T-cell (primary cell): Measurements from ENCODE around the gene SOD3. TPM values are rescaled to one million over a fixed set of nuclear protein-coding genes. Genes with fewer than 3 reads are reported as not detected.

ENCODE experiments used
- ATAC-seq, 4 experiments: fragments of 200-7000 bp in 3 of 4; fragments of 150-1000 bp in 1 of 4; cut with Tn5 transposase; replicated peaks in 1 of 4; 1 replicate in 3 of 4; 2 replicates in 1 of 4; pipeline ENCODE4 v1.10.0; 2021; ENCODE audit warnings: moderate library complexity in 3 of 4, mild to moderate bottlenecking in 2 of 4, moderate number of reproducible peaks in 1 of 4
- CTCF ChIA-PET, 2 donors: fragments of 300-600 bp; sonication (Branson Sonifier 250); formaldehyde crosslinking; loops; one replicate each; lab custom pipeline; 2022; ENCODE audit warnings: antibody characterized with exemption in 2 of 2; lab: Charles Lee
- POLR2A ChIA-PET, 2 donors: fragments of 300-600 bp; sonication (Branson Sonifier 250); formaldehyde crosslinking; loops; one replicate each; lab custom pipeline; 2022; ENCODE audit warnings: antibody characterized with exemption in 2 of 2; lab: Charles Lee
- DNase-seq, 35 experiments: peaks; one replicate each; pipeline versions ENCODE4 v3.0.0 to v3.0.0-alpha.2; 2013 to 2023
- H3K27ac ChIP-seq: one replicate; pipeline ENCODE4 v1.5.1; 2013; ENCODE audit warnings: low read length
- H3K27me3 ChIP-seq, 2 experiments: replicated peaks in 1 of 2; 1 replicate in 1 of 2; 2 replicates in 1 of 2; pipeline versions ENCODE4 v1.6.1 to v1.7.0; 2013; ENCODE audit warnings: low read length in 1 of 2, mixed read lengths in 1 of 2; ENCODE audit not compliant: control insufficient read depth in 2 of 2, insufficient read depth in 2 of 2; ENCODE audit errors: extremely low read depth in 1 of 2
- H3K36me3 ChIP-seq, 2 donors: 1 replicate in 1 of 2; 2 replicates in 1 of 2; pipeline versions ENCODE4 v1.6.1 to v1.7.0; 2013; ENCODE audit warnings: low read length in 1 of 2; ENCODE audit not compliant: control insufficient read depth in 2 of 2, insufficient read depth in 1 of 2; ENCODE audit errors: extremely low read depth in 1 of 2
- H3K4me1 ChIP-seq, 2 experiments: 1 replicate in 1 of 2; 2 replicates in 1 of 2; pipeline versions ENCODE4 v1.6.1 to v1.7.0; 2013; ENCODE audit warnings: low read length in 2 of 2, mixed read lengths in 1 of 2; ENCODE audit not compliant: insufficient read depth in 2 of 2, control insufficient read depth in 1 of 2; ENCODE audit errors: extremely low read depth in 1 of 2
- H3K4me3 ChIP-seq, 2 donors: 1 replicate in 1 of 2; 2 replicates in 1 of 2; pipeline versions ENCODE4 v1.5.1 to v1.7.0; 2013; ENCODE audit warnings: mild to moderate bottlenecking in 2 of 2, low read length in 1 of 2, moderate library complexity in 1 of 2; ENCODE audit not compliant: control insufficient read depth in 1 of 2; ENCODE audit errors: extremely low read depth in 1 of 2
- H3K9me3 ChIP-seq: 2 replicates; pipeline ENCODE4 v1.7.0; 2013
- H3K27ac Mint-ChIP-seq, 2 donors: one replicate each; pipeline ENCODE4 v1.8.0; 2020 to 2021; ENCODE audit warnings: mild to moderate bottlenecking in 2 of 2, mixed read lengths in 2 of 2
- H3K27me3 Mint-ChIP-seq, 2 donors: one replicate each; pipeline ENCODE4 v1.8.0; 2021 to 2022; ENCODE audit warnings: mixed read lengths in 2 of 2
- H3K36me3 Mint-ChIP-seq: one replicate; pipeline ENCODE4 v1.8.0; 2021; ENCODE audit warnings: mixed read lengths
- H3K4me1 Mint-ChIP-seq, 3 donors: one replicate each; pipeline ENCODE4 v1.8.0; 2020 to 2022; ENCODE audit warnings: mixed read lengths in 3 of 3, mild to moderate bottlenecking in 1 of 3
- H3K4me3 Mint-ChIP-seq, 3 donors: one replicate each; pipeline ENCODE4 v1.8.0; 2020 to 2022; ENCODE audit warnings: mild to moderate bottlenecking in 3 of 3, mixed read lengths in 3 of 3, moderate library complexity in 3 of 3
- H3K9me3 Mint-ChIP-seq, 3 donors: one replicate each; pipeline ENCODE4 v1.8.0; 2020 to 2022; ENCODE audit warnings: mixed read lengths in 3 of 3
- WGBS: methylation state at CpG from one replicate; pipeline ENCODE4 v1.1.5; 2013; ENCODE audit warnings: missing lambda C conversion rate; ENCODE audit not compliant: insufficient coverage; 5-methylcytosine and 5-hydroxymethylcytosine counted together
- total RNA-seq, 35 experiments: library from RNA in 6 of 35; stranded (reverse) in 6 of 35; fragments of 120-200 nt in 1 of 35; gene quantifications; one replicate each; pipeline versions ENCODE4 v1.2.1 to v1.2.4 and lab custom pipeline; 2013 to 2026

The SOD3 gene
- total RNA-seq, 5 donors from 2014 or later (not counting 1 experiment from before 2014, with no cell fraction given): 0.23 to 0.35 (median 0.28) TPM; not detected in 2

DNA sequence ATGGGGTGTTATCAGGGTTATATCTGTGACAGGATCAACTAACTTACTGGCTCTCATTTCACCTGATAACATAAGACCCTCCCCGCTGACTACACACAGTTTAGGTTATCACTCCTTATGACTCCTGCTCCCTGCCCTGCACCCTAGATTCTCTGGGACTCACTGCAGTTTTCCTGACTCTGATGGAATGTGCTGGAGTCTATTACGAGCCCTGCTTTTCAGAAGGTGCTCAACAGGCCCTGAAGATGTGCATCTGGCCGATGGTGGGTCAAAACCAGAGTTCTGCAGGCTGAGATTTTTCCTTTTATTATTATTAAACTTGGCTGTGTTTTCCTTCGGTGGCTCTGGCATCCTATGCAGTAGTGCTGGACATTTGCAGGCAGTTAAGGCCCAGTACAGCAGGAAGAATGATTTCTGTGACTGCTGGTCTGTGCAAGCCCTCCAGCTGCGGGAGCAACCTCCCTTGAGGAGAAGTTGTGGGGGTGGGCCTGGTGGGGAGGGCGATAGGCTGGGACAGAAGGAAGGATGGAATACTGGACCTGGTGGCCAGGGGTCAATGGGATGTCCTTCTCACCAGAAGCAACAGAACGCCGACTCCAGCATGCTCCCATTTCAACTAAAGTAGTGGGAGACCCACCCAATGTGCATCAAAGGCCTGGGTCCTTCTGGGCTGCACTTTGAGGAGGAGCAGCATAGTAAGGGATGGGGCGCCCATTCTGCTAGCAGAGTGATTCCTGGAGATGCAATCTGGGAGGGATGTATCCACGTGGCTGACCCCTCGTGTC is 11.0 kb downstream of the SOD3 start:
- Mint-ChIP-seq H3K4me1 (no peaks in the 10 kb centered on the region), H3K27ac (no peak overlapping the region), H3K36me3 (no peaks in the 10 kb centered on the region), H3K27me3 (peaks cover 18 to 32% of the 10 kb centered on the region in 2 donors), H3K4me3 (no peak overlapping the region), H3K9me3 (no peaks in the 10 kb centered on the region)
- Histone ChIP-seq H3K4me3 (no peak overlapping the region), H3K36me3 (no peaks in the 10 kb centered on the region), H3K27ac (no peak overlapping the region), H3K9me3 (no peaks in the 10 kb centered on the region), H3K4me1 (no peaks in the 10 kb centered on the region), H3K27me3 (peaks cover 0 to 2% of the 10 kb centered on the region in 2 experiments)
- WGBS: 85% methylated on average over 5 of the region's 11 CpGs
- DNase-seq (no peak), ATAC-seq (no peak)
- ChIA-PET POLR2A (no interaction called here), CTCF (no interaction called here)

- Histone ChIP-seq H3K36me3 (no peaks in the 10 kb centered on the region), H3K27me3 (no peaks in the 10 kb centered on the region), H3K4me1 (no peaks in the 10 kb centered on the region), H3K9me3 (no peaks in the 10 kb centered on the region), H3K27ac (no peak overlapping the region), H3K4me3 (no peak overlapping the region)
- H3K4me3 Mint-ChIP-seq: no peak overlapping the region
- H3K4me1 Mint-ChIP-seq: no peaks in the 10 kb centered on the region
- DNase-seq: no peak
- H3K27me3 Mint-ChIP-seq: peaks cover 8 to 21% of the 10 kb centered on the region in 2 donors
- no peaks in the 10 kb centered on the region for H3K36me3 Mint-ChIP-seq
- H3K27ac Mint-ChIP-seq: no peak overlapping the region
- peaks cover 3 to 7% (median 4%) of the 10 kb centered on the region in 3 donors for H3K9me3 Mint-ChIP-seq
- ATAC-seq: no peak
- CTCF ChIA-PET: interaction anchor here in 1 of 2 donors (0.6 kb wide), 1 partner anchor 233 kb away, joined by 3 read pairs; no protein-coding TSS in a partner anchor
- POLR2A ChIA-PET: interaction anchor here in 1 of 2 donors (0.6 kb wide), 1 partner anchor 11 kb away, joined by 5 read pairs; no protein-coding TSS in a partner anchor
- WGBS: 63% methylated on average over 5 of the region's 5 CpGs
Measured at GRCh38 chr4:24807611-24808010, 12.2 kb downstream of the SOD3 start.

DNA sequence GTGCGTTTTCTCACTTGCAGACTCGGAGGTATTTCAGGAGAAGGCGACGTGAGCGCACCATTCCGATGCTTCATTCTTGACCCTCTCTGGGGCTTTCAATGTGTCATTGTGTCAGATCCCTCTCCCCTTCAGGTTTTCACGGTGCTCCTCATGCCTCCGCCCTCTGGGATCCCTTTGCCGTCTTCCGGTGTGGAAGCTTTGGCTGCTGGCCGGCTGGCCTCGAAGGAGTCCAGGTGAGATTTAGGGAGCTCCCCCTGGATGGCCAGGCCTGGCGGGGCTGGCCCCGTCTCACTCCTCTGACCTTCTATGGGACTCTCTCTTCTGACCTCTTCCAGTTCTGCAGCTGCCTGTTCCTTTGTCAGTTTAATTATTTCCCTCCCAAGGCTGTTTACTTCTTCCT is 12.9 kb downstream of the SOD3 start:
- POLR2A ChIA-PET: no interaction called here
- Mint-ChIP-seq H3K27ac (no peak overlapping the region), H3K36me3 (no peaks in the 10 kb centered on the region), H3K27me3 (peaks cover 4 to 16% of the 10 kb centered on the region in 2 donors), H3K4me3 (no peak overlapping the region), H3K9me3 (peaks cover 4 to 8% (median 4%) of the 10 kb centered on the region in 3 donors), H3K4me1 (no peaks in the 10 kb centered on the region)
- Histone ChIP-seq H3K36me3 (no peaks in the 10 kb centered on the region), H3K4me3 (no peak overlapping the region), H3K4me1 (no peaks in the 10 kb centered on the region), H3K27ac (no peak overlapping the region), H3K9me3 (no peaks in the 10 kb centered on the region), H3K27me3 (no peaks in the 10 kb centered on the region)
- DNase-seq (no peak), ATAC-seq (no peak)
- WGBS: 94% methylated on average over 14 of the region's 14 CpGs
- CTCF ChIA-PET: no interaction called here

- Mint-ChIP-seq H3K4me1 (no peaks in the 10 kb centered on the region), H3K27me3 (peaks cover 2 to 9% of the 10 kb centered on the region in 2 donors), H3K36me3 (no peaks in the 10 kb centered on the region), H3K27ac (no peak overlapping the region), H3K4me3 (no peak overlapping the region), H3K9me3 (peaks cover 4 to 8% (median 4%) of the 10 kb centered on the region in 3 donors)
- Histone ChIP-seq H3K9me3 (no peaks in the 10 kb centered on the region), H3K27me3 (no peaks in the 10 kb centered on the region), H3K4me1 (no peaks in the 10 kb centered on the region), H3K4me3 (no peak overlapping the region), H3K27ac (no peak overlapping the region), H3K36me3 (no peaks in the 10 kb centered on the region)
- CTCF ChIA-PET: interaction anchor here in 1 of 2 donors (0.6 kb wide), 1 partner anchor 631 kb away, joined by 3 read pairs; no protein-coding TSS in a partner anchor
- no peak for DNase-seq
- no peak for ATAC-seq
- WGBS: no CpG with 5 or more reads among the region's 6 CpGs
- POLR2A ChIA-PET: no interaction called here
Measured at GRCh38 chr4:24808955-24809354, 13.6 kb downstream of the SOD3 start.

GRCh38 chr4:24809376-24809775 is 14.0 kb downstream of the SOD3 start:
- ChIA-PET CTCF (interaction anchor here in 1 of 2 donors (0.6 kb wide), 1 partner anchor 632 kb away, joined by 3 read pairs; no protein-coding TSS in a partner anchor), POLR2A (no interaction called here)
- no peaks in the 10 kb centered on the region for H3K36me3 Mint-ChIP-seq
- H3K27me3 Mint-ChIP-seq: peaks cover 2 to 9% of the 10 kb centered on the region in 2 donors
- peaks cover 4 to 8% (median 4%) of the 10 kb centered on the region in 3 donors for H3K9me3 Mint-ChIP-seq
- Histone ChIP-seq H3K9me3 (no peaks in the 10 kb centered on the region), H3K36me3 (no peaks in the 10 kb centered on the region), H3K27me3 (no peaks in the 10 kb centered on the region), H3K27ac (no peak overlapping the region), H3K4me3 (no peak overlapping the region), H3K4me1 (no peaks in the 10 kb centered on the region)
- DNase-seq (no peak), ATAC-seq (no peak)
- no peaks in the 10 kb centered on the region for H3K4me1 Mint-ChIP-seq
- H3K27ac Mint-ChIP-seq: no peak overlapping the region
- H3K4me3 Mint-ChIP-seq: no peak overlapping the region
- 95% methylated on average over 2 of the region's 2 CpGs for WGBS

- H3K36me3 Mint-ChIP-seq: no peaks in the 10 kb centered on the region
- CTCF ChIA-PET: no interaction called here
- Histone ChIP-seq H3K4me1 (no peaks in the 10 kb centered on the region), H3K4me3 (no peak overlapping the region), H3K9me3 (no peaks in the 10 kb centered on the region), H3K27ac (no peak overlapping the region), H3K36me3 (no peaks in the 10 kb centered on the region), H3K27me3 (no peaks in the 10 kb centered on the region)
- no peak for DNase-seq
- WGBS: 93% methylated on average over 5 of the region's 6 CpGs
- no peaks in the 10 kb centered on the region for H3K4me1 Mint-ChIP-seq
- H3K27ac Mint-ChIP-seq: no peak overlapping the region
- peaks cover 4 to 8% (median 4%) of the 10 kb centered on the region in 3 donors for H3K9me3 Mint-ChIP-seq
- ATAC-seq: no peak
- peaks cover 2 to 9% of the 10 kb centered on the region in 2 donors for H3K27me3 Mint-ChIP-seq
- no peak overlapping the region for H3K4me3 Mint-ChIP-seq
- POLR2A ChIA-PET: no interaction called here
Measured at GRCh38 chr4:24809815-24810405, 14.5 kb downstream of the SOD3 start.
